22Rv1 (cell line): ENCODE measurements around the gene AOPEP.

Source experiments
- CTCF ChIP-seq: fragments of 450-650 bp; IDR thresholded peaks from 2 replicates; pipeline ENCODE4 v1.5.1; 2017; ENCODE audit warnings: mild to moderate bottlenecking
- ZFX ChIP-seq: fragments of 450-650 bp; IDR thresholded peaks from 2 replicates; pipeline ENCODE4 v1.6.1; 2017; ENCODE audit warnings: antibody characterized with exemption, borderline replicate concordance

DNA sequence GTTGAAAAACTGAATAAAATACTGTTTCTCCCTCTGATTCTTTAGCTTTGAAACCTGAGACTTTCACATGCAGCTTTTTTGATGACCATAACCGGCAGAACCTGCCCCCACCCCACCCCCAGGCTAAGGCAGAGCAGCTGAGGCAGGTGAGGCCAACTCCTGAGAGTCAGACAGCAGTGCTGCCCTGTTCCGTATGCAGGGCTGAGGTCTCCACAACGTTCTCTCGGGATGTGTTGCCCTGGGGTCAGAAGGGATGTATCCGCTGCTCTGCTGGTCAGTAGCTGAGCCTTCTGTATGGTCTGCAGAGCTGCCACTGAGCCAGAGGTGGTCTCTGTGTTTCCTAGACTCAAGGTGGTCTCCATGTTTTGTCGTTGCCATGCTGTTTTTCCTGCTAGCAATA, 190.5 kb downstream of the AOPEP start:
- TF ChIP-seq CTCF: no peak
- TF ChIP-seq ZFX: no peak
